ENCODE data around the gene MAL.

DNA sequence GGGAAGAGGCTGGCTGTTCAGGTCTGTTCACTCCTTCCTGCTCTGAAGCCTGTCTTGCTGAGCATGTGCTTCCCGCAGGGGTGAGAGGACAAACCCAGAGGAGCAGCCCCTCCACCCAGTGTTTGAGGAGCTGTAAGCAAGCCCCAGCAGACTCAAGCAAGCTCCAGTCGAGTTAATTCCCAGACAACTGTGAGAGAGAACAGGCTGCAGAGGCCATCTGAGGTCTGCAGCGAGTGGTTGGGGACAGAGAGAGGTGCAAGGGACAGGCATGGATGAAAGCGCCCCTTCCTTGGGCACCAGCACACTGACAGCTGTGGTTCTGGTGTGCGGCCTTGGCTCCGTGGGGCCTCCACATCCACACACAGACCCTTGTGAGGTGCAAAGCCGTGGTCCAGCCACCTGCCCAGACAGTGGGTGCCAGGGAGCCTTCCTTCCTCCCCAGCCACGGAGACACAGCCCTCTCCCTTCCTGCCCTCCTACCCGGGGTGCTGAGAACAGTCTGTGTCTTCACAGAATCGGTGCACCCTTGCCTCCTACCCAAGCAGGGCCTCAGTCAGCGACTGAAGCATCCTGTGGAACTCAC, 36.2 kb downstream of the MAL start:
- TF ChIP-seq POLR2A (IDR thresholded peaks at IDR 0.05; ENCODE audit: extremely low read depth, insufficient read length), result no peak
- TF ChIP-seq, protein P1, sequence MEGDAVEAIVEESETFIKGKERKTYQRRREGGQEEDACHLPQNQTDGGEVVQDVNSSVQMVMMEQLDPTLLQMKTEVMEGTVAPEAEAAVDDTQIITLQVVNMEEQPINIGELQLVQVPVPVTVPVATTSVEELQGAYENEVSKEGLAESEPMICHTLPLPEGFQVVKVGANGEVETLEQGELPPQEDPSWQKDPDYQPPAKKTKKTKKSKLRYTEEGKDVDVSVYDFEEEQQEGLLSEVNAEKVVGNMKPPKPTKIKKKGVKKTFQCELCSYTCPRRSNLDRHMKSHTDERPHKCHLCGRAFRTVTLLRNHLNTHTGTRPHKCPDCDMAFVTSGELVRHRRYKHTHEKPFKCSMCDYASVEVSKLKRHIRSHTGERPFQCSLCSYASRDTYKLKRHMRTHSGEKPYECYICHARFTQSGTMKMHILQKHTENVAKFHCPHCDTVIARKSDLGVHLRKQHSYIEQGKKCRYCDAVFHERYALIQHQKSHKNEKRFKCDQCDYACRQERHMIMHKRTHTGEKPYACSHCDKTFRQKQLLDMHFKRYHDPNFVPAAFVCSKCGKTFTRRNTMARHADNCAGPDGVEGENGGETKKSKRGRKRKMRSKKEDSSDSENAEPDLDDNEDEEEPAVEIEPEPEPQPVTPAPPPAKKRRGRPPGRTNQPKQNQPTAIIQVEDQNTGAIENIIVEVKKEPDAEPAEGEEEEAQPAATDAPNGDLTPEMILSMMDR (IDR thresholded peaks at IDR 0.05; ENCODE audit: low read depth, low read length), result no peak
- TF ChIP-seq, protein P2, sequence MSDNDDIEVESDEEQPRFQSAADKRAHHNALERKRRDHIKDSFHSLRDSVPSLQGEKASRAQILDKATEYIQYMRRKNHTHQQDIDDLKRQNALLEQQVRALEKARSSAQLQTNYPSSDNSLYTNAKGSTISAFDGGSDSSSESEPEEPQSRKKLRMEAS (IDR thresholded peaks at IDR 0.05; ENCODE audit: low read depth, low read length), result no peak
